BLaER1 treated with 17β-estradiol and CSF1 and Interleukin-3, amounts not matched to agents 10 nM and 100 nM (cell line): ENCODE measurements around the gene SH3RF2.

Experiments used
- H3K27ac ChIP-seq, 11 experiments: shearing (Covaris generic); formaldehyde crosslinking; 2 replicates each; pipeline ENCODE4 v1.8.1; 2022
- H3K27me3 ChIP-seq, 11 experiments: shearing (Covaris generic); formaldehyde crosslinking; 2 replicates each; pipeline ENCODE4 v1.8.1; 2022
- H3K36me3 ChIP-seq, 11 experiments: shearing (Covaris generic); formaldehyde crosslinking; 2 replicates each; pipeline ENCODE4 v1.8.1; 2022
- H3K4me1 ChIP-seq, 10 experiments: shearing (Covaris generic); formaldehyde crosslinking; 2 replicates each; pipeline ENCODE4 v1.8.1; 2022
- H3K4me2 ChIP-seq, 11 experiments: shearing (Covaris generic); formaldehyde crosslinking; 2 replicates each; pipeline ENCODE4 v1.8.1; 2022
- H3K4me3 ChIP-seq, 10 experiments: shearing (Covaris generic); formaldehyde crosslinking; 2 replicates each; pipeline ENCODE4 v1.8.1; 2022
- H3K9ac ChIP-seq, 11 experiments: shearing (Covaris generic); formaldehyde crosslinking; 2 replicates each; pipeline ENCODE4 v1.8.1; 2022
- H3K9me3 ChIP-seq, 11 experiments: shearing (Covaris generic); formaldehyde crosslinking; replicated peaks in 1 of 11; 2 replicates each; pipeline ENCODE4 v1.8.1; 2022
- H4K20me1 ChIP-seq, 11 experiments: shearing (Covaris generic); formaldehyde crosslinking; 2 replicates each; pipeline ENCODE4 v1.8.1; 2022
- Cebpa-rat ChIP-seq, 11 experiments: shearing (Covaris generic); IDR thresholded peaks; 2 replicates each; pipeline ENCODE4 v1.8.1; 2022

Gene SH3RF2

DNA sequence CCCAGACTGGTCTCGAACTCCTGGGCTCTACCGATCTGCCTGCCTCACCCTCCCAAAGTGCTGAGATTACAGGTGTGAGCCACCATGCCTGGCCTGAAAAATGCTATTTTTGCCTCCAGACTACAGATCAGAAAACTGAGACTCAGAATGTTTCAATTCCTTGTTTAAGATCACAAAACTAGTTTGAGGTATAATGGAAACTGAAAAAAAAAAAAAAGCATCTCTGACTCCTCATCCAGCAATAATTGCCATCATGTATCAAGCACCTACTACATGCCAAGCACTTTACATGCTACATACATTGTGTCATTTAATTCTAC lies 133.4 kb downstream of the SH3RF2 start:
- Histone ChIP-seq H3K27me3 (no peaks in the 10 kb centered on the region), H3K4me3 (no peak overlapping the region), H3K9me3 (no peaks in the 10 kb centered on the region), H3K27ac (no peak overlapping the region), H3K4me1 (peaks cover 0 to 9% (median 0%) of the 10 kb centered on the region in 10 experiments; a peak in 1 of 20 replicates), H3K9ac (no peak overlapping the region), H3K4me2 (no peak overlapping the region), H3K36me3 (no peaks in the 10 kb centered on the region), H4K20me1 (no peaks in the 10 kb centered on the region)
- no peak for TF ChIP-seq Cebpa-rat (IDR thresholded peaks at IDR 0.05)

DNA sequence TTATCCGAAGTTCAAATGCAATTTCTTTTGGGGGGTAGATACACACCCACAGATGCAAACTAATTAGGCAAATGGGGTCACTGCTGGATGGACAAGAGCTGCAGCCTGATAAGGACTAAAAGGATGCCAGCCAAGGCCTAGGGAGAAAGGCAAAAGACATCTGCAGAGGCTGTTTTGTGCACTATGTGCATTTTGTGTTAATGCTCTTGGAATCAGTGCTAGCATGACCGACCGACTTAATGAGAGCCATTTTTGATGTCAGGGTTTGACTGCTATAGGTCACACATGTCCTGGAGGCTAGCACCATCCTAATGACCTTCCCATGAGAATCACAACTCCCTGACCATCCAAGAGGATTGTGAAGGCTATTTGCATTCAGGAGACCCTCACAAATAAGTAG lies 134.4 kb downstream of the SH3RF2 start:
- no peak overlapping the region for H3K9ac ChIP-seq
- H3K4me3 ChIP-seq = no peak overlapping the region
- no peak overlapping the region for H3K27ac ChIP-seq
- no peaks in the 10 kb centered on the region for H4K20me1 ChIP-seq
- TF ChIP-seq Cebpa-rat (IDR thresholded peaks at IDR 0.05) = no peak
- peaks cover under 1 to 10% (median 5%) of the 10 kb centered on the region in 10 experiments; a peak in 16 of 20 replicates for H3K4me1 ChIP-seq
- H3K36me3 ChIP-seq = no peaks in the 10 kb centered on the region
- H3K9me3 ChIP-seq = no peaks in the 10 kb centered on the region
- H3K27me3 ChIP-seq = no peaks in the 10 kb centered on the region
- 0 out of 22 replicates have a peak overlapping the region, but pooled peaks of 2 of the 11 experiments have one; percentile 0 to 1 for H3K4me2 ChIP-seq

DNA sequence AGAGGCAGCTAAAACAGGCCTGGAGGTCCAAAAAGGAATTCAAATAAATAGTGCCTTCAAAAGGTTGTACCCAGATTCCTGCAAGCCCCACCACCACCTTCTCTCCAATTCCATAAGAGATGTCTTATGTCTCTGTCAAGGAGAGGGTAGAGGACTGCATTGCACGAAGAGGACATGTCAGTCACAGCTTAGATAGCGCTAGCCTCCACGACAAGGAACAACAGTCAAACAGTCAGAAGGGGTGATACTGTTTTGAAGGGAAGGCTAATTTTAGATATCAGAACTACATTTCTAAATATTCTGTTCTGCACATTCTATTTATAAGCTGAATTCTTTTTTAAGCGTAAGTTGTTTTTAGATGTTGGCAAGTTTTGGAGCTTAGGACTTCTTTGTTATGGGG lies 134.8 kb downstream of the SH3RF2 start:
- peaks cover 4 to 14% (median 9%) of the 10 kb centered on the region in 10 experiments; a peak in 17 of 20 replicates for H3K4me1 ChIP-seq
- no peak overlapping the region for H3K4me3 ChIP-seq
- H4K20me1 ChIP-seq = no peaks in the 10 kb centered on the region
- no peaks in the 10 kb centered on the region for H3K9me3 ChIP-seq
- TF ChIP-seq Cebpa-rat (IDR thresholded peaks at IDR 0.05) = no peak
- H3K9ac ChIP-seq = no peak overlapping the region
- peak overlapping the region in 3 of 11 experiments; percentile 0 to 2 (median 1); a peak in 1 of 22 replicates for H3K4me2 ChIP-seq
- H3K36me3 ChIP-seq = no peaks in the 10 kb centered on the region
- H3K27me3 ChIP-seq = no peaks in the 10 kb centered on the region
- no peak overlapping the region for H3K27ac ChIP-seq

DNA sequence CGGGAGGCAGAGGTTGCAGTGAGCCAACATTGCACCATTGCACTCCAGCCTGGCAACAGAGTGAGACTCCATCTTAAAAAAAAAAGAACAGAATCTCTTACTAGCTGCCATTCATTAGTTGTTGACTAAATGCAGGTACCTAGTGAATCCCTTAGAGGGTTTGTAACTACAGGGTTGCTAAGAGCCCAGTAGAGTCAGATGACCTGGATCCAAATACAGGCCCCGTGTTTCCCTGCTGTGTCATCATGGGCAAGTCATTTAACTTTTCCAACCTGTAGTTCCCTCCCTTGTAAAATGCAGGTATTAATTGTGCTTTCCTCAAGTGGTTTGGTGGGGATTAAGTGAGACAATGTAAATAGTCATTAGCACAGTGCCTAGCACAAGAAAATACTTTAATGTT lies 136.2 kb downstream of the SH3RF2 start:
- no peak for TF ChIP-seq Cebpa-rat (IDR thresholded peaks at IDR 0.05)

DNA sequence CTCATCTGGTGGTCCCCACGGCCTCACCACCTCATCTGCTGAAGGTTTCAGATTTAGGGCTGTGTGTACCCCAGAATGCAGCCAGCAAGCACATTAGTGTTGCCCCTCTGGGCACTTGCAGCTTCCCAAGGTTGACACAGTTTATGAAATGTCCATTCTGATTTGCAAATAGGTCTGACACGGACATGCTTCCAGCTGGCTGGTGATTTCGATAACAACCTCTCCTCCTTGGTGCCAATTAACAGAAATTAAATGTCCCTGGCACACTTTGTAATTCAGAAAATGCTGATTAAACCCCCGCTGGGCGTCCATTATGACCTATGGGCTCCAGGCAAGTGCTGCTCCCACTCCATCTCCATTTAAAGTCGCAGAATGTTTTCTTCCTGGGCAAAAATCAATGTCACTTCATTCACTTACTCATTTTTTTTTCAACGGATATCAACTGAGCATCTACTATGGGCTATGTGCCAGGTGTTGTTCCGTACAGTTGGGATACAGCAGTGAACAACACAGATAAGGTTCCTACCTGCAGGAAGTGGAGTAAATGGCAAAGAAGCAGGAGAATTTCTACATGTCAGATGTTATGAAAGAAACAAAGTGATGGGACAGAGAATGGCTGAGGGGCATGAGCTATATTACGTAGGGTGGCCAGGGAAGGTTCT lies 137.0 kb downstream of the SH3RF2 start:
- H3K4me3 ChIP-seq = no peak overlapping the region
- H3K4me1 ChIP-seq = peaks cover 7 to 31% (median 23%) of the 10 kb centered on the region in 10 experiments; a peak in 17 of 20 replicates
- H3K27me3 ChIP-seq = no peaks in the 10 kb centered on the region
- no peak for TF ChIP-seq Cebpa-rat (IDR thresholded peaks at IDR 0.05)
- H3K9me3 ChIP-seq = no peaks in the 10 kb centered on the region; a peak in 1 of 22 replicates
- no peaks in the 10 kb centered on the region for H4K20me1 ChIP-seq
- H3K27ac ChIP-seq = no peak overlapping the region
- H3K4me2 ChIP-seq = no peak overlapping the region
- no peak overlapping the region for H3K9ac ChIP-seq
- no peaks in the 10 kb centered on the region for H3K36me3 ChIP-seq

More for the DNA sequence above, 136.2 kb downstream of the SH3RF2 start:
- Histone ChIP-seq H3K4me2 (no peak overlapping the region), H3K4me3 (no peak overlapping the region), H3K27ac (no peak overlapping the region), H3K9me3 (no peaks in the 10 kb centered on the region), H4K20me1 (no peaks in the 10 kb centered on the region), H3K27me3 (no peaks in the 10 kb centered on the region), H3K36me3 (no peaks in the 10 kb centered on the region), H3K4me1 (peaks cover 7 to 24% (median 20%) of the 10 kb centered on the region in 10 experiments; a peak in 17 of 20 replicates), H3K9ac (no peak overlapping the region)

DNA sequence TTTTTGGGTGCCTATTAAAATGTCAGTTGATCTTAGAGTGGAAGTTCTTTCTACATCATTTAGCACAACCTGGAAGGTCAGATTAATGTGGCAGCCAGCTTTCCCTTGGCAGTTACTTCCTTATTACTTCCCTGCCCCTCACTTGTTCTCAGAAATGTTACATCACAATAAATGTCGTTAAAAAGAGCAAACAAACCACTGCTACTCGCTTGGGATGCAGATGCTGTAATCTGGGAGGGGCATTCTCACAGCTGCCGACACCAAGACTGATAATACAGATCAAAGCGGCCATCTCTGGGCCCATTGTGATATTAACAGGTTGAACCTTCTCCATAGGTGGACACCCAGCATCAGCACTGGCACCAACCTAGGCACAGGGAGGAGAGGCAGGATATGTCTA lies 139.7 kb downstream of the SH3RF2 start:
- no peaks in the 10 kb centered on the region; a peak in 1 of 22 replicates for H3K9me3 ChIP-seq
- H3K4me2 ChIP-seq = peak overlapping the region in 9 of 11 experiments; percentile 34 to 77 (median 49); a peak in 16 of 22 replicates
- no peaks in the 10 kb centered on the region for H3K36me3 ChIP-seq
- TF ChIP-seq Cebpa-rat (IDR thresholded peaks at IDR 0.05) = no peak
- peaks cover 30 to 57% (median 48%) of the 10 kb centered on the region in 10 experiments for H3K4me1 ChIP-seq
- H4K20me1 ChIP-seq = no peaks in the 10 kb centered on the region
- H3K27me3 ChIP-seq = no peaks in the 10 kb centered on the region
- H3K9ac ChIP-seq = peak overlapping the region in 2 of 11 experiments; percentile 1 to 36; a peak in 2 of 22 replicates
- no peak overlapping the region for H3K4me3 ChIP-seq
- H3K27ac ChIP-seq = peak overlapping the region in 9 of 11 experiments; percentile 12 to 91 (median 59); a peak in 15 of 22 replicates

DNA sequence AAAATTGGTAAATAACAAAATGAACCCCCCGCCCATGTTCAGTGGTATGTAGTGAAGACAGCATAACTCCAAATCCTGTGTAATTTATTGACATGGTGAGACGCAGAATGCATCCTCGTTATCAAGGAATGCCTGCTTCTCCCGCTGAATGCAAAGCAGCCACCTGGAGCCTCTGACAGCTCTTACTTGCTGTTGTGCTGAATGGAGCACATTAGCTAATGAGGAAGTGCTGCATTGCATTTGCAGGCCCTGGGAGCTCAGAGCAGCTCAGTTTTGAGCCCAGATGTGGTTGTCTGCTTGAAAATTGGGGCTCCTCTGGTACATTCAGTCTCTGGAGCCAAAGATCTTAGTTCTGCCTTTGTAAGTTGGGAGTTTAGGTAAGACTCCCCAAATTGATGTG lies 140.1 kb downstream of the SH3RF2 start:
- TF ChIP-seq Cebpa-rat (IDR thresholded peaks at IDR 0.05) = no peak
- H4K20me1 ChIP-seq = no peaks in the 10 kb centered on the region
- peaks cover 28 to 62% (median 52%) of the 10 kb centered on the region in 10 experiments for H3K4me1 ChIP-seq
- H3K36me3 ChIP-seq = no peaks in the 10 kb centered on the region
- H3K9me3 ChIP-seq = no peaks in the 10 kb centered on the region; a peak in 1 of 22 replicates
- H3K4me3 ChIP-seq = no peak overlapping the region
- H3K27ac ChIP-seq = peak overlapping the region in 9 of 11 experiments; percentile 12 to 91 (median 59); a peak in 14 of 22 replicates
- H3K9ac ChIP-seq = peak overlapping the region in 2 of 11 experiments; percentile 1 to 36; a peak in 4 of 22 replicates
- no peaks in the 10 kb centered on the region for H3K27me3 ChIP-seq
- H3K4me2 ChIP-seq = peak overlapping the region in 9 of 11 experiments; percentile 34 to 77 (median 49); a peak in 16 of 22 replicates

DNA sequence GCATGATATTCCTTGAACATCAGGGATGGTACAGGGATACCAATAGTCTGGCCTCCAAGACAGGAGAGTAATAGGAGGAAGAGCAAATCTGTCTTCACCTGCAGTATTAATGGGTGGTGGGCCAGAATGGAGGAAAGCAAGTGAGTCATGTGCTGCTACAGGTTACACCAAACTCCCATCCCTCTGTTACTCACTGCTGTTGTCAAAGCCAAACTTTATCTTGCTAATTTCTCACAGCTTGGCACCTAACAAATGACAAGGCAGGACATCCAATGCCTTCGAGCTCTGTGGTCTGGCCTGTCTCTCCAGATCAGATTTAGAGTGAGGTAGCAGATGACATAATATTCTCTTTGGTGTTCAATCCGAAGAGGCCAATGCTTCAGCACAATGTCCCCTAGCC lies 142.2 kb downstream of the SH3RF2 start:
- Histone ChIP-seq H3K27ac (peak overlapping the region in 9 of 11 experiments; percentile 75 to 93 (median 89); a peak in 17 of 22 replicates), H3K9me3 (no peaks in the 10 kb centered on the region; a peak in 1 of 22 replicates), H3K36me3 (no peaks in the 10 kb centered on the region), H3K4me2 (peak overlapping the region in 8 of 11 experiments; percentile 18 to 87 (median 75); a peak in 16 of 22 replicates), H3K27me3 (no peaks in the 10 kb centered on the region), H3K9ac (peak overlapping the region in 1 of 11 experiments; percentile 64; a peak in 1 of 22 replicates), H3K4me3 (no peak overlapping the region), H4K20me1 (no peaks in the 10 kb centered on the region), H3K4me1 (peaks cover 25 to 79% (median 69%) of the 10 kb centered on the region in 10 experiments)
- TF ChIP-seq Cebpa-rat (IDR thresholded peaks at IDR 0.05) = no peak

DNA sequence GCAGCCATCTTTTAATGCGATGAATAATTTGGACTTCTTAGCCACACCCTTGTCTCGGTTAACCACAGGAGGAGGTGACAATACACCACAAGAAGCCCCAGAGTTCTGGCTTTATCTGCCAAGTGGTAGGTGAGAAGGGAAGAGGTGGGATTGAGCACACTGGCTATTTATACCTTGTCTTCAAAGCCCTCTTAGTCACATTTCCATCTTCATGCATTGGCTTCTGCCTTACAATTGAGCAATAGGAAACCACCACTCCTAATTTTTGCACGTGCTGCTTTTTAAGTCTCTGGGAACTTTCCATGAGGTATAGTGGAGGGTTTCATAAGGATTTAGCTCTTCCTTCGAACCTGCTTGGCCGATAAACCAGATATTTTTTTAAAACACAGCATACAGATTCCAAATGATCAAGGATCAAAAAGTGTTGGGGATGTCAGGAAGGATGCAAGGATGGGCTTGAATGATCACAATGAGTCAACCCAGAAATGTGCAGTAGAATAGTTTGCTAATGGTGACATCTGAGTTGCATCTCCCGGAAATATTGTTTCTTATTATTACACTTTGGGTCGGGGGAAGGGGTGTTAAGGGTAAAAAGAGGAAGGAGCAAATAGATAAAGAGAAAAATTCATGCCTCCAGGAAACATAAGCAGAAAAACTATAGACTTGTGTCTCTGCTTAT lies 143.5 kb downstream of the SH3RF2 start:
- H3K36me3 ChIP-seq = no peaks in the 10 kb centered on the region
- H3K9me3 ChIP-seq = no peaks in the 10 kb centered on the region; a peak in 1 of 22 replicates
- H3K4me1 ChIP-seq = peaks cover 25 to 79% (median 69%) of the 10 kb centered on the region in 10 experiments
- peak in 9 of 11 experiments; percentile 71 to 91 (median 87); a peak in 18 of 22 replicates for TF ChIP-seq Cebpa-rat (IDR thresholded peaks at IDR 0.05)
- peak overlapping the region in 9 of 11 experiments; percentile 75 to 93 (median 89); a peak in 18 of 22 replicates for H3K27ac ChIP-seq
- no peaks in the 10 kb centered on the region for H3K27me3 ChIP-seq
- H3K4me3 ChIP-seq = peak overlapping the region in 2 of 10 experiments; percentile 4 to 20; a peak in 1 of 20 replicates
- no peaks in the 10 kb centered on the region for H4K20me1 ChIP-seq
- H3K4me2 ChIP-seq = peak overlapping the region; percentile 56 to 87 (median 70)
- peak overlapping the region in 9 of 11 experiments; percentile 44 to 76 (median 64); a peak in 16 of 22 replicates for H3K9ac ChIP-seq
